H1 (cell line): ENCODE measurements around the gene ARL2BP. TPM values are rescaled to one million over a fixed set of nuclear protein-coding genes. Genes with fewer than 3 reads are reported as not detected.

Source experiments
- EZH2 ChIP-seq: fragments of 200-600 bp; sonication (generic); IDR thresholded peaks from 2 replicates; pipeline ENCODE4 v1.7.1; 2012; ENCODE audit warnings: low read depth, mild to moderate bottlenecking, moderate library complexity, low read length, inconsistent platforms; ENCODE audit not compliant: severe bottlenecking
- JUN ChIP-seq: IDR thresholded peaks from 2 replicates; pipeline ENCODE4 v1.6.1; 2011; ENCODE audit warnings: low read depth, mild to moderate bottlenecking, improper control_type of control experiment, low read length
- MAFK ChIP-seq: IDR thresholded peaks from 2 replicates; pipeline ENCODE4 v1.6.1; 2012; ENCODE audit warnings: low read depth, mild to moderate bottlenecking, improper control_type of control experiment, low read length
- PHF8 ChIP-seq: fragments of 200-600 bp; sonication (generic); conservative IDR thresholded peaks from 2 replicates; pipeline ENCODE4 v1.7.1; 2012; ENCODE audit warnings: low read depth, mild to moderate bottlenecking, inconsistent platforms, low read length, moderate library complexity
- SAP30 ChIP-seq: fragments of 300-600 bp; sonication (generic); IDR thresholded peaks from 2 replicates; pipeline ENCODE4 v1.7.1; 2012; ENCODE audit warnings: low read length, moderate library complexity, mild to moderate bottlenecking, inconsistent platforms; ENCODE audit not compliant: insufficient read depth, insufficient replicate concordance
- SUZ12 ChIP-seq: fragments of 200-600 bp; sonication (generic); IDR thresholded peaks from 2 replicates; pipeline ENCODE4 v1.6.1; 2012; ENCODE audit warnings: mild to moderate bottlenecking, inconsistent platforms, low read length, moderate library complexity, mixed read lengths
- polyA plus RNA-seq, 7 experiments: library from polyadenylated mRNA; depleted of rRNA in 3 of 7; stranded (reverse) in 5 of 7; unstranded in 2 of 7; fragments of >200 nt in 5 of 7; fragments of 200-250 nt in 2 of 7; gene quantifications; 1 replicate in 5 of 7; 2 replicates in 1 of 7; 4 replicates in 1 of 7; pipeline versions ENCODE4 v1.2.1 to v1.2.3, GENCODE V29; 2011 to 2013; ENCODE audit warnings: missing spikeins in 2 of 7, mixed read lengths in 2 of 7
- total RNA-seq: library from RNA; stranded (reverse); fragmentation: NEBNext Ultra II Directional; extraction: Animal tissue kit (Norgen Biotek cat#: 25700); gene quantifications from 2 replicates; pipeline ENCODE4 v1.2.1, GENCODE V29; 2021
- TF ChIP-seq, protein P1 (sequence below): fragments of 300-600 bp; sonication (generic); IDR thresholded peaks from 2 replicates; pipeline ENCODE4 v1.7.1; 2012; ENCODE audit warnings: low read length, moderate library complexity, mild to moderate bottlenecking, inconsistent platforms; ENCODE audit not compliant: insufficient replicate concordance

ARL2BP gene
- total and polyA plus RNA-seq, 2 of the 8 experiments (the other 6 are each of a cell fraction or from before 2014, with no cell fraction given), result 13.6 to 18.3 TPM

DNA sequence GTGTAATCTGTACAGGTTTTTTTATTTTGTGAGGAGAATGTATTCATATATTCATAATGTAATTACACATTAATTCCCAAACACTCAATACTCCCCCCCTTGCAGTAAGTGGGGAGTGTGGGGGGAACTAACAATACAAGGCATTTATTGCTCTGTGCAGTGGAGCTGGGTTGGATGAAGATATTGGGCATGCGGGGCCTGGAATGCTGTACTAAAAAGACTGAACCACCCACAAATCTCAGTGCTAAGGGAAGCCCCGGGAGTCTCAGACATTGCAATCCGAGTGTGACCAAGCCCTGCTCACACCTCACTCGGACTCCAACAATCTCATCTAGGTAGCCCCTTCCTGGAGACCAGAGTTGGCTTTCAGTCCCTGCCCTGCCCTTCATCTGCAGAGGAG lies 33.4 kb downstream of the ARL2BP start (continued):
- TF ChIP-seq, protein P1, sequence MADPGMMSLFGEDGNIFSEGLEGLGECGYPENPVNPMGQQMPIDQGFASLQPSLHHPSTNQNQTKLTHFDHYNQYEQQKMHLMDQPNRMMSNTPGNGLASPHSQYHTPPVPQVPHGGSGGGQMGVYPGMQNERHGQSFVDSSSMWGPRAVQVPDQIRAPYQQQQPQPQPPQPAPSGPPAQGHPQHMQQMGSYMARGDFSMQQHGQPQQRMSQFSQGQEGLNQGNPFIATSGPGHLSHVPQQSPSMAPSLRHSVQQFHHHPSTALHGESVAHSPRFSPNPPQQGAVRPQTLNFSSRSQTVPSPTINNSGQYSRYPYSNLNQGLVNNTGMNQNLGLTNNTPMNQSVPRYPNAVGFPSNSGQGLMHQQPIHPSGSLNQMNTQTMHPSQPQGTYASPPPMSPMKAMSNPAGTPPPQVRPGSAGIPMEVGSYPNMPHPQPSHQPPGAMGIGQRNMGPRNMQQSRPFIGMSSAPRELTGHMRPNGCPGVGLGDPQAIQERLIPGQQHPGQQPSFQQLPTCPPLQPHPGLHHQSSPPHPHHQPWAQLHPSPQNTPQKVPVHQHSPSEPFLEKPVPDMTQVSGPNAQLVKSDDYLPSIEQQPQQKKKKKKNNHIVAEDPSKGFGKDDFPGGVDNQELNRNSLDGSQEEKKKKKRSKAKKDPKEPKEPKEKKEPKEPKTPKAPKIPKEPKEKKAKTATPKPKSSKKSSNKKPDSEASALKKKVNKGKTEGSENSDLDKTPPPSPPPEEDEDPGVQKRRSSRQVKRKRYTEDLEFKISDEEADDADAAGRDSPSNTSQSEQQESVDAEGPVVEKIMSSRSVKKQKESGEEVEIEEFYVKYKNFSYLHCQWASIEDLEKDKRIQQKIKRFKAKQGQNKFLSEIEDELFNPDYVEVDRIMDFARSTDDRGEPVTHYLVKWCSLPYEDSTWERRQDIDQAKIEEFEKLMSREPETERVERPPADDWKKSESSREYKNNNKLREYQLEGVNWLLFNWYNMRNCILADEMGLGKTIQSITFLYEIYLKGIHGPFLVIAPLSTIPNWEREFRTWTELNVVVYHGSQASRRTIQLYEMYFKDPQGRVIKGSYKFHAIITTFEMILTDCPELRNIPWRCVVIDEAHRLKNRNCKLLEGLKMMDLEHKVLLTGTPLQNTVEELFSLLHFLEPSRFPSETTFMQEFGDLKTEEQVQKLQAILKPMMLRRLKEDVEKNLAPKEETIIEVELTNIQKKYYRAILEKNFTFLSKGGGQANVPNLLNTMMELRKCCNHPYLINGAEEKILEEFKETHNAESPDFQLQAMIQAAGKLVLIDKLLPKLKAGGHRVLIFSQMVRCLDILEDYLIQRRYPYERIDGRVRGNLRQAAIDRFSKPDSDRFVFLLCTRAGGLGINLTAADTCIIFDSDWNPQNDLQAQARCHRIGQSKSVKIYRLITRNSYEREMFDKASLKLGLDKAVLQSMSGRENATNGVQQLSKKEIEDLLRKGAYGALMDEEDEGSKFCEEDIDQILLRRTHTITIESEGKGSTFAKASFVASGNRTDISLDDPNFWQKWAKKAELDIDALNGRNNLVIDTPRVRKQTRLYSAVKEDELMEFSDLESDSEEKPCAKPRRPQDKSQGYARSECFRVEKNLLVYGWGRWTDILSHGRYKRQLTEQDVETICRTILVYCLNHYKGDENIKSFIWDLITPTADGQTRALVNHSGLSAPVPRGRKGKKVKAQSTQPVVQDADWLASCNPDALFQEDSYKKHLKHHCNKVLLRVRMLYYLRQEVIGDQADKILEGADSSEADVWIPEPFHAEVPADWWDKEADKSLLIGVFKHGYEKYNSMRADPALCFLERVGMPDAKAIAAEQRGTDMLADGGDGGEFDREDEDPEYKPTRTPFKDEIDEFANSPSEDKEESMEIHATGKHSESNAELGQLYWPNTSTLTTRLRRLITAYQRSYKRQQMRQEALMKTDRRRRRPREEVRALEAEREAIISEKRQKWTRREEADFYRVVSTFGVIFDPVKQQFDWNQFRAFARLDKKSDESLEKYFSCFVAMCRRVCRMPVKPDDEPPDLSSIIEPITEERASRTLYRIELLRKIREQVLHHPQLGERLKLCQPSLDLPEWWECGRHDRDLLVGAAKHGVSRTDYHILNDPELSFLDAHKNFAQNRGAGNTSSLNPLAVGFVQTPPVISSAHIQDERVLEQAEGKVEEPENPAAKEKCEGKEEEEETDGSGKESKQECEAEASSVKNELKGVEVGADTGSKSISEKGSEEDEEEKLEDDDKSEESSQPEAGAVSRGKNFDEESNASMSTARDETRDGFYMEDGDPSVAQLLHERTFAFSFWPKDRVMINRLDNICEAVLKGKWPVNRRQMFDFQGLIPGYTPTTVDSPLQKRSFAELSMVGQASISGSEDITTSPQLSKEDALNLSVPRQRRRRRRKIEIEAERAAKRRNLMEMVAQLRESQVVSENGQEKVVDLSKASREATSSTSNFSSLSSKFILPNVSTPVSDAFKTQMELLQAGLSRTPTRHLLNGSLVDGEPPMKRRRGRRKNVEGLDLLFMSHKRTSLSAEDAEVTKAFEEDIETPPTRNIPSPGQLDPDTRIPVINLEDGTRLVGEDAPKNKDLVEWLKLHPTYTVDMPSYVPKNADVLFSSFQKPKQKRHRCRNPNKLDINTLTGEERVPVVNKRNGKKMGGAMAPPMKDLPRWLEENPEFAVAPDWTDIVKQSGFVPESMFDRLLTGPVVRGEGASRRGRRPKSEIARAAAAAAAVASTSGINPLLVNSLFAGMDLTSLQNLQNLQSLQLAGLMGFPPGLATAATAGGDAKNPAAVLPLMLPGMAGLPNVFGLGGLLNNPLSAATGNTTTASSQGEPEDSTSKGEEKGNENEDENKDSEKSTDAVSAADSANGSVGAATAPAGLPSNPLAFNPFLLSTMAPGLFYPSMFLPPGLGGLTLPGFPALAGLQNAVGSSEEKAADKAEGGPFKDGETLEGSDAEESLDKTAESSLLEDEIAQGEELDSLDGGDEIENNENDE, result no peak
- TF ChIP-seq EZH2 (no peak), PHF8 (no peak), JUN (no peak), MAFK (no peak), SAP30 (no peak), SUZ12 (no peak)
- TF ChIP-seq, all 59 proteins: peak for 0
